8988T (cell line): Measurements from ENCODE around the gene E2F4.
A peak's percentile ranks its signal among the peaks of the same experiment; 100 is the strongest.

Source experiments
- DNase-seq: peaks from one replicate; pipeline ENCODE4 v3.0.0; 2011

The E2F4 gene

GRCh38 chr16:67211674-67212073 is 19.7 kb downstream of the E2F4 start:
- no peak for DNase-seq

GRCh38 chr16:67212766-67213165 is 20.8 kb downstream of the E2F4 start:
- no peak for DNase-seq

- no peak for DNase-seq
Measured at GRCh38 chr16:67213197-67214019, 21.5 kb downstream of the E2F4 start.

- no peak for DNase-seq
Measured at GRCh38 chr16:67215706-67216105, 23.8 kb downstream of the E2F4 start.

- DNase-seq, result no peak
Measured at GRCh38 chr16:67216612-67217490, 24.9 kb downstream of the E2F4 start.

- DNase-seq, result no peak
Measured at GRCh38 chr16:67223992-67224391, 32.0 kb downstream of the E2F4 start.

GRCh38 chr16:67226295-67226803 is 34.4 kb downstream of the E2F4 start:
- DNase-seq, result no peak

GRCh38 chr16:67226804-67227566 is 35.0 kb downstream of the E2F4 start, which contains the start of gene TMEM208:
TMEM208 (plus strand) TSS chr16:67227130; CDS start chr16:67227219, 89 bp downstream.
- DNase-seq, result peak; percentile 98

GRCh38 chr16:67227567-67227921 is 35.6 kb downstream of the E2F4 start:
- no peak for DNase-seq

- no peak for DNase-seq
Measured at GRCh38 chr16:67228034-67228785, 36.3 kb downstream of the E2F4 start.

GRCh38 chr16:67228905-67229304 is 37.0 kb downstream of the E2F4 start:
- no peak for DNase-seq

GRCh38 chr16:67229906-67230808 is 38.2 kb downstream of the E2F4 start:
- DNase-seq, result no peak

- no peak for DNase-seq
Measured at GRCh38 chr16:67230809-67231660, 39.1 kb downstream of the E2F4 start.

GRCh38 chr16:67233596-67233995 is 41.6 kb downstream of the E2F4 start:
- no peak for DNase-seq

GRCh38 chr16:67234180-67234597 is 42.2 kb downstream of the E2F4 start:
- DNase-seq, result no peak

- DNase-seq, result no peak
Measured at GRCh38 chr16:67235816-67236562, 44.0 kb downstream of the E2F4 start.

GRCh38 chr16:67236563-67237395 is 44.8 kb downstream of the E2F4 start:
- peak; percentile 96 for DNase-seq
